ENCODE data around the gene CFAP410.

The CFAP410 gene

DNA sequence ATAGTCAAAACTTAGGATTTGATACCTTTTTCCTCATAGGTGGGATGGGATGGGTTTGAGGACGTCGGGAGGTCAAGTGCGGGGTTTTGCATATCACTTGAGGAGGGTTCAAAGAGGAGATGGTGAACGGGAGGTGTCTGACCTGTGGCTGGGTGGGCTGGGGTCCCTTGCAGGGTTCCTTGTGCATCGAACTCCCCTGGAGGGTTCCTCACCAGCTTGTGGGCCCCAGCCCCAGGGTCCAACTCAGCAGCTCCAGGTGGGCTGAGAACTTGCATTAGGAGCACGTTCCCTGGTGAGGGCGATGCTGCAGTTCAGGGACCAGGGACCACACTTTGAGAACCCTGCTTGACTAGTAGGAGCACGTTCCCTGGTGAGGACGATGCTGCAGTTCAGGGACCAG lies 37.4 kb upstream of the CFAP410 start:
- DNase-seq (ENCODE audit: low read depth in 1 of 2, low spot score in 1 of 2): no peak
- Histone ChIP-seq H3K4me3 (replicated peaks; ENCODE audit: insufficient read depth, low read length) (no peak overlapping the region), H3K27me3 (ENCODE audit: insufficient read depth, poor library complexity, severe bottlenecking) (no peaks in the 10 kb centered on the region), H3K27ac (replicated peaks) (peak overlapping the region; percentile 86)
- TF ChIP-seq SPI1 (IDR thresholded peaks at IDR 0.05; ENCODE audit: borderline replicate concordance, low read depth): no peak
- no peak for TF ChIP-seq POLR2AphosphoS5 (IDR thresholded peaks at IDR 0.05; ENCODE audit: low read depth)
- TF ChIP-seq GABPA (IDR thresholded peaks at IDR 0.05; ENCODE audit: low read depth): no peak
- TF ChIP-seq, protein P1, sequence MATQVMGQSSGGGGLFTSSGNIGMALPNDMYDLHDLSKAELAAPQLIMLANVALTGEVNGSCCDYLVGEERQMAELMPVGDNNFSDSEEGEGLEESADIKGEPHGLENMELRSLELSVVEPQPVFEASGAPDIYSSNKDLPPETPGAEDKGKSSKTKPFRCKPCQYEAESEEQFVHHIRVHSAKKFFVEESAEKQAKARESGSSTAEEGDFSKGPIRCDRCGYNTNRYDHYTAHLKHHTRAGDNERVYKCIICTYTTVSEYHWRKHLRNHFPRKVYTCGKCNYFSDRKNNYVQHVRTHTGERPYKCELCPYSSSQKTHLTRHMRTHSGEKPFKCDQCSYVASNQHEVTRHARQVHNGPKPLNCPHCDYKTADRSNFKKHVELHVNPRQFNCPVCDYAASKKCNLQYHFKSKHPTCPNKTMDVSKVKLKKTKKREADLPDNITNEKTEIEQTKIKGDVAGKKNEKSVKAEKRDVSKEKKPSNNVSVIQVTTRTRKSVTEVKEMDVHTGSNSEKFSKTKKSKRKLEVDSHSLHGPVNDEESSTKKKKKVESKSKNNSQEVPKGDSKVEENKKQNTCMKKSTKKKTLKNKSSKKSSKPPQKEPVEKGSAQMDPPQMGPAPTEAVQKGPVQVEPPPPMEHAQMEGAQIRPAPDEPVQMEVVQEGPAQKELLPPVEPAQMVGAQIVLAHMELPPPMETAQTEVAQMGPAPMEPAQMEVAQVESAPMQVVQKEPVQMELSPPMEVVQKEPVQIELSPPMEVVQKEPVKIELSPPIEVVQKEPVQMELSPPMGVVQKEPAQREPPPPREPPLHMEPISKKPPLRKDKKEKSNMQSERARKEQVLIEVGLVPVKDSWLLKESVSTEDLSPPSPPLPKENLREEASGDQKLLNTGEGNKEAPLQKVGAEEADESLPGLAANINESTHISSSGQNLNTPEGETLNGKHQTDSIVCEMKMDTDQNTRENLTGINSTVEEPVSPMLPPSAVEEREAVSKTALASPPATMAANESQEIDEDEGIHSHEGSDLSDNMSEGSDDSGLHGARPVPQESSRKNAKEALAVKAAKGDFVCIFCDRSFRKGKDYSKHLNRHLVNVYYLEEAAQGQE (IDR thresholded peaks at IDR 0.05; ENCODE audit: insufficient replicate concordance, low read depth): no peak
- TF ChIP-seq, protein P2, sequence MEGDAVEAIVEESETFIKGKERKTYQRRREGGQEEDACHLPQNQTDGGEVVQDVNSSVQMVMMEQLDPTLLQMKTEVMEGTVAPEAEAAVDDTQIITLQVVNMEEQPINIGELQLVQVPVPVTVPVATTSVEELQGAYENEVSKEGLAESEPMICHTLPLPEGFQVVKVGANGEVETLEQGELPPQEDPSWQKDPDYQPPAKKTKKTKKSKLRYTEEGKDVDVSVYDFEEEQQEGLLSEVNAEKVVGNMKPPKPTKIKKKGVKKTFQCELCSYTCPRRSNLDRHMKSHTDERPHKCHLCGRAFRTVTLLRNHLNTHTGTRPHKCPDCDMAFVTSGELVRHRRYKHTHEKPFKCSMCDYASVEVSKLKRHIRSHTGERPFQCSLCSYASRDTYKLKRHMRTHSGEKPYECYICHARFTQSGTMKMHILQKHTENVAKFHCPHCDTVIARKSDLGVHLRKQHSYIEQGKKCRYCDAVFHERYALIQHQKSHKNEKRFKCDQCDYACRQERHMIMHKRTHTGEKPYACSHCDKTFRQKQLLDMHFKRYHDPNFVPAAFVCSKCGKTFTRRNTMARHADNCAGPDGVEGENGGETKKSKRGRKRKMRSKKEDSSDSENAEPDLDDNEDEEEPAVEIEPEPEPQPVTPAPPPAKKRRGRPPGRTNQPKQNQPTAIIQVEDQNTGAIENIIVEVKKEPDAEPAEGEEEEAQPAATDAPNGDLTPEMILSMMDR (IDR thresholded peaks at IDR 0.05; ENCODE audit: insufficient read depth, low read length): no peak

GRCh38 chr21:44375761-44376241 lies 36.6 kb upstream of the CFAP410 start:
- Histone ChIP-seq H3K4me3 (replicated peaks; ENCODE audit: insufficient read depth, low read length) (no peak overlapping the region), H3K27ac (replicated peaks) (peak overlapping the region; percentile 86), H3K27me3 (ENCODE audit: insufficient read depth, poor library complexity, severe bottlenecking) (no peaks in the 10 kb centered on the region)
- TF ChIP-seq POLR2AphosphoS5 (IDR thresholded peaks at IDR 0.05; ENCODE audit: low read depth) (0 out of 2 replicates have a peak, but pooled peaks have one; percentile 0), SPI1 (IDR thresholded peaks at IDR 0.05; ENCODE audit: borderline replicate concordance, low read depth) (no peak), GABPA (IDR thresholded peaks at IDR 0.05; ENCODE audit: low read depth) (no peak)
- TF ChIP-seq, protein P1 (IDR thresholded peaks at IDR 0.05; ENCODE audit: insufficient replicate concordance, low read depth): no peak
- TF ChIP-seq, protein P2 (IDR thresholded peaks at IDR 0.05; ENCODE audit: insufficient read depth, low read length): no peak
- no peak for DNase-seq (ENCODE audit: low read depth in 1 of 2, low spot score in 1 of 2)

GRCh38 chr21:44375281-44375651 lies 36.1 kb upstream of the CFAP410 start:
- peak; percentile 73 for TF ChIP-seq GABPA (IDR thresholded peaks at IDR 0.05; ENCODE audit: low read depth)
- TF ChIP-seq SPI1 (IDR thresholded peaks at IDR 0.05; ENCODE audit: borderline replicate concordance, low read depth): peak; percentile 100
- TF ChIP-seq, protein P2 (IDR thresholded peaks at IDR 0.05; ENCODE audit: insufficient read depth, low read length): no peak
- TF ChIP-seq POLR2AphosphoS5 (IDR thresholded peaks at IDR 0.05; ENCODE audit: low read depth): peak; percentile 99
- peak overlapping the region; percentile 86 for H3K27ac ChIP-seq (replicated peaks)
- no peak overlapping the region for H3K4me3 ChIP-seq (replicated peaks; ENCODE audit: insufficient read depth, low read length)
- H3K27me3 ChIP-seq (ENCODE audit: insufficient read depth, poor library complexity, severe bottlenecking): no peaks in the 10 kb centered on the region
- peak in 1 of 2 experiments; percentile 96 for DNase-seq (ENCODE audit: low read depth in 1 of 2, low spot score in 1 of 2)

All from HL-60 (cell line).